Mucosa of stomach (tissue), 1 donor: ENCODE measurements around the gene RFX8.
A peak's percentile ranks its signal among the peaks of the same experiment; 100 is the strongest.

Experiments
- H3K27me3 ChIP-seq: one replicate; pipeline ENCODE4 v1.7.0; 2013; ENCODE audit warnings: mild to moderate bottlenecking, low read length; ENCODE audit not compliant: control insufficient read depth, insufficient read depth
- H3K36me3 ChIP-seq: one replicate; pipeline ENCODE4 v1.7.0; 2013; ENCODE audit warnings: low read length; ENCODE audit not compliant: control insufficient read depth, insufficient read depth
- H3K4me1 ChIP-seq: one replicate; pipeline ENCODE4 v1.7.0; 2013; ENCODE audit warnings: mild to moderate bottlenecking, low read length; ENCODE audit not compliant: control insufficient read depth, insufficient read depth
- H3K4me3 ChIP-seq: one replicate; pipeline ENCODE4 v1.7.0; 2013; ENCODE audit warnings: low read length
- H3K9ac ChIP-seq: one replicate; pipeline ENCODE4 v1.7.0; 2013; ENCODE audit warnings: mild to moderate bottlenecking, low read length, moderate library complexity
- H3K9me3 ChIP-seq: one replicate; pipeline ENCODE4 v1.7.0; 2013; ENCODE audit warnings: mild to moderate bottlenecking, low read length, moderate library complexity; ENCODE audit not compliant: control insufficient read depth
- donor health status: Pancreatic carcinoma.

RFX8 gene

DNA sequence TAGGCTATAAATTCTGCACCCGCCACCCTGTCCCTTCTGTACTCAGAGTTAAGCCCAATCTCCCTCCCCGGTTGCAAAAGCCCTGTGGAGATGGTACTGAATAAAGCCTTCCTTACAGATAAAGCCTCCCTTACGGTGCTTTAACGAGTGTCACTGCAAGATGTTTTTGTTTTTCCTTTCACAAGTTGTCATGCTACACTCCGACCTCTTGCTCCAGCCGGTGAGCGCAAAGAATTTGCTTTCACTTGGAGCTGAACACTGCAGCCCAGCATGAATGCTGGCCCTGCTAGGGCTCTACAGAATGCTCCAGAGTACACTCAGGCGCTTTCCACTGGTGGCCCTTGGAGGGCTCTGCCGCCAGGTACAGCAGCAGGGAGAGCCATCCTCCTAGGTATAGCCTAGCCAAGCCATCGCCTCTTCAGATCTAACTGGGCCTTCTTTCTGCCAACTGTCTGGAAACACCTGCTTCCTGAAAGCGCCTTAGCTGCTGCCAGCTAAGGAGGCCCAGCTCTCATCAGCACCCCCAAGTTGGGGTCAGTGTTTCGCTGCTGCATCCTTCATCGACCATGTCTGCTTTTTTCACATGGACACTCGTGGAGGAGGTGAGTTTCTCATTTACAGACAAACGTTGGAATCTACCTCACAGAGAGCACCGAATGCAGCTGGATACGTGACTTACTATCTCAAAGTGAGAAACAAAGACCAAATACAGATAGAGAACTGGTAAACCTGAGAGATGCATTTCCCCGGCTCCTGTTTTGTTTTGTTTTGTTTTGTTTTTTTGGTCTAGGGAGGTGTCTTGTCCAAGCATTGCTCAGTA, 74.2 kb downstream of the RFX8 start:
- Histone ChIP-seq H3K4me3 (no peak overlapping the region), H3K36me3 (no peaks in the 10 kb centered on the region), H3K9ac (no peak overlapping the region)

DNA sequence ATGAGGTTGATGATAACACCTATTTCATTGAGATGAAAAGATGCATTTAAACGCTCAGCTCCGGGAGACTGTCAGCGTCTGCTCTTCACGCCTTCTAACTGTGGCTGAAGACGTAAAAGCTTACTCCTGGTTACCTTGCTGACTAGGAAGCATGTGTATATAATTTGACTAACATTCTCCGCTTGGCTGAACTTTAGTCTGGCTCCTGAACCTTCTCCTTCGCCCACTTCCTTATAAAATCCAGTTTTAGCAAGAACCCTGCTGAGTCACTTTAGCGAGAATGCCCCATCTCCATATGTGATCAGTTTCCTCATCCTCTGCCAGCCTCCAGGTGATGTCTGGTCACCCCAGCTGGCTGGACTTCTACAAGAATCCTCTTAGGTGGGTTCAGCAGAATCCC, 74.9 kb downstream of the RFX8 start:
- Histone ChIP-seq H3K36me3 (no peaks in the 10 kb centered on the region), H3K4me1 (peaks cover 6% of the 10 kb centered on the region), H3K9ac (no peak overlapping the region), H3K9me3 (no peaks in the 10 kb centered on the region), H3K27me3 (no peaks in the 10 kb centered on the region), H3K4me3 (no peak overlapping the region)

More for the DNA sequence above, 74.2 kb downstream of the RFX8 start:
- no peaks in the 10 kb centered on the region for H3K27me3 ChIP-seq
- H3K4me1 ChIP-seq = peaks cover 5% of the 10 kb centered on the region
- no peaks in the 10 kb centered on the region for H3K9me3 ChIP-seq

DNA sequence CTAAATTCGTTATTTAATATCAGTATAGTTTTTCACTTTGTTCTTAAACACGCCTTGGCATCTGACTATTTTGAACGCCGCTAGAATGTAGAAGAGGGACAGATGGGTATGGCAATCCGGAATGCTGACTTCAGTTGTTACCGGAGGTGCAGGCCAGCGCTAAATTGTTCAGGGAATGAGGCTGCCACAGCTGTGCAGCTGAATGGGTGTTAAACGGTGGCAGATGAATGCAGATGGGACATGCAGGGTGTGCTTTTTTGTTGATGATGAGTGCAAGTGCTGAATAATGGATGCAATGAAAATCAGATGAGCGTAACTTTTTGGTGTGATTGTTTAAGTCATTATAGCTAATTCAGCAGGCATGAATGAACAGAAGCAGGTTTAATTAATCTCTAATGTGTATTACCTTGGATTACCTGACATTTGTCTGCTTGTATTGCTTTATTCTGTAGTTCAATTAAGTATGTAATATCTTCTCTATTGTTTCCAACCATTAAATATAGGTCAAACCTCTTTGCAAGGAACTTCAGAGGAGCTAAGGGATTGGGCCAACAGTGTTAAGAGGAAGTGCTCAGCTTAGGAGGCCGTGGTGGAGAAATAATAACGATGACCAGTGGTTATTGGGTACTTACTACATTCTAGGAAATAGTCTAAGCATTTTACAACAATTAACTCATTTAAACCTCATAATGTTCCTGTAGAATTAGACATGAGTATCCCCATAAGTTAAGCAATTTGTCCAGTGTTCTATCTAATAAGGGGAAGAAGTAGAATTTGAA, 75.7 kb downstream of the RFX8 start:
- Histone ChIP-seq H3K4me1 (peaks cover 6% of the 10 kb centered on the region), H3K9me3 (no peaks in the 10 kb centered on the region), H3K4me3 (no peak overlapping the region), H3K9ac (no peak overlapping the region), H3K27me3 (no peaks in the 10 kb centered on the region), H3K36me3 (no peaks in the 10 kb centered on the region)

DNA sequence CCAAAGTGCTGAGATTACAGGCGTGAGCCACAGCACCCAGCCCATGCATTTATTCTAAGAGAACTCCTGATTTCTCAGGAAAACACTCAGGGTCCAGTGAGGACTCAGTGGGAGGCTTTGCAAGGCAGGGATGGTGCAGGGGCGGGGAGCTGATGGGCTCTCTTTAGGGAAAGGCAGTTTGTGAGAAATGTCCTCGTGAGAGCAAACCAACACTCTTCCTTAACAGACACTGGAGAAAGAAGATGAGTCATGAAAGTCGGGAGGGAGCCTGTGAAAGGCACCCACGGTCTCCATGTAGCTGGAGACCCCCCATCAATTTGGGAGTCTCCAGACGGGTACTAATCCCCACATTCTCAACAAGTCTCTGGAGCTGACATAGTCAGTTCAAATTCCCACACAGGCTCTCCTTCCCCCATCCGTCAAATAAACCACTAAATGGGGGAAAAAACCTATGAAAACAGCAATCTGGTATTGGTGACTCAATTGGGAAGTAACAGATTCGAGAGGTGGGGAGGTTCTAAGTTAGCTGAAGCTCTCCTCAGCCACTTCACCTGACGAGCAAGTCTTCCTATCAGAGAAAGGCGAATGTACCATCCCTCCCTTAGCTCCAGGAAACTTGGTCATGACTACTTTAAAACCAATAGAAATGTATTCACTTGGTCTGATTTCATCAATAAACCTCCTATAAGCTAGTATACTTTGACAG, 76.6 kb downstream of the RFX8 start:
- Histone ChIP-seq H3K36me3 (no peaks in the 10 kb centered on the region), H3K4me3 (no peak overlapping the region), H3K9me3 (no peaks in the 10 kb centered on the region), H3K27me3 (no peaks in the 10 kb centered on the region), H3K9ac (no peak overlapping the region), H3K4me1 (peaks cover 6% of the 10 kb centered on the region)

DNA sequence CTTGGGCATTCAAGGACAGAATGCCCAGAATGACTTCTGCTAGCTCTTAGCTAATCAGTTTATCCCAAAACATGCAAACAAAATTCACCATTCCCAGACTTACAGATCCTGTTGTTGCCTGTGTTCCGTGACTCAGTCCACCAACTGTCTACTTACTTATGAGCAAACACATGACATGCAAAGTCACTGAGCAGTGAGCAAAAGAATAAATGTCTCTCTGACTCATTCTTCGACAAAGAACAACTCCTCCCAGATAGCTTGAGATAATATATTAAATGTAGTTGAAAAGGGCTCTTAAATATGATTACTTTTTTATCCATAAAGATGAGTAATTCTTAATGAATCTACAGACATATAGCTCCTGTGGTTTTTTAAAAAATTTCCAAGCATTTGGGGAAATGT, 78.6 kb downstream of the RFX8 start:
- Histone ChIP-seq H3K4me3 (no peak overlapping the region), H3K27me3 (no peaks in the 10 kb centered on the region), H3K9ac (no peak overlapping the region), H3K4me1 (peaks cover 6% of the 10 kb centered on the region), H3K36me3 (no peaks in the 10 kb centered on the region), H3K9me3 (no peaks in the 10 kb centered on the region)

DNA sequence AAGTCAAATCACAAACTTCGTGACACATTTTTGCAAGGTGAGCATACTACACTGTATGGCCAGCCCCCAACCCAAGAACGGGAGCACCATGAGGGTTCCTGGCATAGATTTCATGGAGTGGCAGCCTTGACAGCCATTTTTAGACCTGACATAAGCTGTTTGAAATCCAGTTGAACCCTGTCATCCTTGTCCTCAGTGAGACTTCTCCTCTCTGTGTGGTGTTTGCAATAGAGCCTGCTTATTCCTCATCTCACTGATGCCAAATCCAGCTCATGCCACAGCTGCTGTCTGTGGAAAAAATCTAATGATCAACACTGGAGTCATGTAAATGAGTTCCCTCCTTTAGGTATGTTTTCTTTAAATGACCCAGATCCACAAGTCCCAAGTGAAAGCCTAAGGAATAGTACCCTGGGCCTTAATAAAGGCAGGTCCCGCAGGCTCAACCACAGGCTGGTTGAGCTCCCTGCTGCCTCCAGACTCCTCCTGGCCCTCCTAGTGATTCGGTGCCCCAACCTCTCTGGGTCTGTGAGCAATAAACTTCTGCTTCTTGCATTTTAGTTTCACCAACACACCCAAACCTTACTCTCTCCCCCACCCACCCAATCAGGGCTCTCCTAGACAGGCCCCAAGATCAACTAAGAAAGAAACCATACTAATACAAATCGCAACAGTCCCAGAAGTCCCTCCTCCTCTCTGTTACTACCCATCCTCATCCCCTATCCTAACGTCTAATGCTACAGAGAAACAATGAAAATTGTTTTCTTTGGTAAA, 79.2 kb downstream of the RFX8 start:
- no peaks in the 10 kb centered on the region for H3K27me3 ChIP-seq
- no peak overlapping the region for H3K9ac ChIP-seq
- no peaks in the 10 kb centered on the region for H3K9me3 ChIP-seq
- no peak overlapping the region for H3K4me3 ChIP-seq
- no peaks in the 10 kb centered on the region for H3K36me3 ChIP-seq
- H3K4me1 ChIP-seq = peaks cover 6% of the 10 kb centered on the region

DNA sequence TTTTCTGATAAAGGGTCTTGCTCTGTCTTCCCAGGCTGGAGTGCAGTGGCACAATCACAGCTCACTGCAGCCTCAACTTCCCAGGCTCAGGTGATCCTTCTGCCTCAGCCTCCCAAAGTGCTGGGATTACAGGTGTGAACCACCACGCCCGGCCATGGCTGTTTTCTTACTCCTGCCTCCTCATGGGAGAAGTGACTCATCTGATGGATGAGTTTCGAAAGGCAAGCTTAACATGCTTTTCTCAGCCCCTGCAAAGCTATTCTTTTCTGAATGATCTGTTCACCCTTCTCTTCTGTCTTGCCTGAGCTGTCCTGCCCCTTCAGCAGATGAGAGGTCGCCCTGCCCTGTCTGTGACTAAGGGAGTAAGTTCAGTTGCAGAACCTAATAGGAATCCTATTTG, 86.7 kb downstream of the RFX8 start:
- peaks cover 5% of the 10 kb centered on the region for H3K4me1 ChIP-seq
- peaks cover 42% of the 10 kb centered on the region for H3K27me3 ChIP-seq
- no peak overlapping the region for H3K9ac ChIP-seq
- H3K4me3 ChIP-seq = no peak overlapping the region
- no peaks in the 10 kb centered on the region for H3K36me3 ChIP-seq
- no peaks in the 10 kb centered on the region for H3K9me3 ChIP-seq

DNA sequence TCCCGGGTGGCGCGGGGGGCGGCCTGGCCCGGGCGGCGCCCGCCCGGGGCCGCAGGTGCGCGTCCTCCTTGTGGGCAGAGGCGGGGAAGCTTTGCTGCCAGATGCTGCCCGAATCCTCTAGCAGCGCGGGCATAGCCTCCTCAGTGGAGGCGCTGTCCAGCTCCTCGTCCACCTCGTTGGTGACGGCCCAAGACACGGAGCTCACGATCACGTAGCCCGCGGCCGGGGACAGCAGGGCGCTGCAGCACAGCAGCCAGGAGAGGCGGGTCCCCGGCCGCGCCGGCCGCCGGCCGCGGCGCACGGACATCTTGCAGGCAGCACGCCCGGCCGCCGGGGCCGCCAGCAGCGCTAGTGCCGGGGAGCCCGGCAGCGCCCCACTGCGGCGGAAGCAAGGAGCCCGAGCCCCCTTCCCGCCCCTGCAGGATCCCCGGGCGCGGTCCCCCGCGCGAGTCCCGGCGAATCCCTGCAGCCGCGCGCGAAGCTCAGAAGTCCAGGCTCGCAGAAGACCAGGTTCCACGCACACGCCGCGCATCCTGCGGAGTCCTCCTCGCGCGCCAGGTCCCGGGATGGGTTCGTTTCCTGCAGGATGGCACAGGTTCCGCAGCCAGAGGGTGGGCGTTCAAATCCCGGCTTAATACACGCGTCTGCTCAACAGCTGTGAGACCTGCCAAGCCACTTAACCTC, 87.6 kb downstream of the RFX8 start, which contains the start of gene CREG2:
Gene CREG2 (minus strand): TSS at position 353 of the 684 bp plus-strand sequence. CDS start 46 bp downstream, at position 307.
- Histone ChIP-seq H3K36me3 (no peaks in the 10 kb centered on the region), H3K9ac (peak within 1 kb of the TSS; percentile 15), H3K27me3 (peaks cover 42% of the 10 kb centered on the region), H3K4me3 (peak within 1 kb of the TSS; percentile 28), H3K9me3 (no peaks in the 10 kb centered on the region), H3K4me1 (peaks cover 5% of the 10 kb centered on the region)

DNA sequence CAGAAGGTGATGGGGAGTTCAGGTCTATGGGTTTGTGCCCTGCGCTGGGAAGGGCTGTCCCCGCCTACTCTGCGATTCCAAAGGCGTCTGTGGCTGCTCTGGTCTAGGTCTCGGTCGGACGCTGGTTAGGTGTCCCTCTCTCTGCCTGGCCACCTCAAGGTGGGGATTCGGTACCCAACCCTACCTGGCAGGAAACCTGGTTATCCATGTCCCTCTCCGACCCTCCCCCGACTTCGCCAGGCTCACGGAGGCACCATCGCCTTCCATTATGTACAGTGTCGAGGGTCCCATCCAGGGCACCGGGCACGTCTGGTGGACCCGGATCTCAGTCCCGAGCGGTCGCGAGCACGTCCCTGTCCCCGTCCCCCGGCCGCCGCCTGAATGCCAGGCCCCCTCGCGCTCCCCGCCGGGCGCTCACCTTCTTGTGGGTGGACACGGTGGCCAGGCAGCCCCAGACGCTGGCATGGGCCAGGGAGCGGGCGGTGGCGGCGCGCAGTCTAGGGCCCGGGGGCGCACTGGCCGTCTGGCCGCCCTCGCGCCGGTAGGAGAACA, 88.2 kb downstream of the RFX8 start:
- no peaks in the 10 kb centered on the region for H3K36me3 ChIP-seq
- H3K4me1 ChIP-seq = peaks cover 5% of the 10 kb centered on the region
- H3K27me3 ChIP-seq = peaks cover 42% of the 10 kb centered on the region
- H3K4me3 ChIP-seq = peak overlapping the region; percentile 28
- H3K9me3 ChIP-seq = no peaks in the 10 kb centered on the region
- H3K9ac ChIP-seq = peak overlapping the region; percentile 15

DNA sequence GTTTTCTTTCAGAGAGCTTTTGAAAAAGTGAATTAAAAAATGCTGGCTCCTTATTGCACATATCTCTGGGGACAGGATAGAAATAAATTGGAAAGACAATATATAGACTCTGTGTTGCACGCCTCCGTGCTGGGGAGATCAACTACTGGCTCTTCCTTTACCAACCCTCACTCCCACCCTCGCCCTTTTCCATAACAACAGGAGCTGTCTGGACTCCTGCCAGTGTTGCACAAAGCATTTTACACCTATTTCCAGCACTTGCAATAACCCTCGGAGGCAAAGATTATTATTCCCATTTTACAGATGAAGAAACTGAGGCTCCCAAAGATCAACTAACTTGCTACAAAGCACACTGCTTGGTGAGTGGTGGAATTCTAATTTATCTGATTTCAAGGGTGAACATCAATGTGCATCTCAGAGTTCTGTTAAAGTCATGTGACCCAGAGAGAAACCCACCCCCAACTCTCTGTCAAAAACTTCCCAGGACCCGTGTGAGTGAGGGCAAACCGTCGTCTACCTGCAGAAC, 91.8 kb downstream of the RFX8 start:
- Histone ChIP-seq H3K4me3 (no peak overlapping the region), H3K9ac (no peak overlapping the region), H3K27me3 (peaks cover 38% of the 10 kb centered on the region), H3K4me1 (peaks cover 5% of the 10 kb centered on the region), H3K36me3 (no peaks in the 10 kb centered on the region), H3K9me3 (no peaks in the 10 kb centered on the region)

DNA sequence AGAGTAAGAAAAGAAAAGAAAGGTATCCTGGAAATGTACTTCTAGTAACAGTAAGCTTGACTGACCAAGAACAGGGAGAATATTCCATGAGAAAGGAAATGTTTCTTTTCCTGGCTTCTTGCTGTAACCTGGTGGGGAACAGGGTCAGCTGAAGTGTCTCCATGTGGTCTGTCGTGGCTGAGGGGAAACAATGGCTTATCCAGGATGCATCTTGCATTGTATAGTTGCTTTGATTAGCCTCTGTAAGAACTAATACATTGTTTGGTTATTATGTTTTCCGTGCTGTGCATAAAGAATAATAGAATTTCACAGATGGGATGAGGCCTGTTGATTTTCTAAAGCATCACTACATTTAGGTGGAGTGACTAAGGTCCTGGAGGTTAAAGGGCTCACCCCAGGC, 92.5 kb downstream of the RFX8 start:
- Histone ChIP-seq H3K27me3 (peaks cover 32% of the 10 kb centered on the region), H3K4me3 (no peak overlapping the region), H3K36me3 (no peaks in the 10 kb centered on the region), H3K9me3 (no peaks in the 10 kb centered on the region), H3K9ac (no peak overlapping the region), H3K4me1 (peaks cover 5% of the 10 kb centered on the region)
